HL-60 (cell line): ENCODE results near the gene NRXN3.

Source experiments
- CTCF ChIP-seq: IDR thresholded peaks from one replicate; pipeline ENCODE4 v1.5.1; 2011; ENCODE audit warnings: low read length, control low read depth, inconsistent platforms; ENCODE audit not compliant: insufficient read depth
- POLR2AphosphoS5 ChIP-seq: IDR thresholded peaks from 2 replicates; pipeline ENCODE4 v1.6.1; 2012; ENCODE audit warnings: low read depth
- REST ChIP-seq: IDR thresholded peaks from 2 replicates; pipeline ENCODE4 v1.6.1; 2012; ENCODE audit warnings: low read depth; ENCODE audit not compliant: insufficient replicate concordance

GRCh38 chr14:79356040-79356439, 1185.9 kb downstream of the NRXN3 start:
- TF ChIP-seq CTCF (no peak), POLR2AphosphoS5 (no peak), REST (no peak)
